ENCODE data around the gene RTTN.
"Not testable (repeated sequence)": the region's sequence is repeated elsewhere in the genome, so short reads cannot be mapped to it uniquely, and the experiment has no call there.

The RTTN gene

DNA sequence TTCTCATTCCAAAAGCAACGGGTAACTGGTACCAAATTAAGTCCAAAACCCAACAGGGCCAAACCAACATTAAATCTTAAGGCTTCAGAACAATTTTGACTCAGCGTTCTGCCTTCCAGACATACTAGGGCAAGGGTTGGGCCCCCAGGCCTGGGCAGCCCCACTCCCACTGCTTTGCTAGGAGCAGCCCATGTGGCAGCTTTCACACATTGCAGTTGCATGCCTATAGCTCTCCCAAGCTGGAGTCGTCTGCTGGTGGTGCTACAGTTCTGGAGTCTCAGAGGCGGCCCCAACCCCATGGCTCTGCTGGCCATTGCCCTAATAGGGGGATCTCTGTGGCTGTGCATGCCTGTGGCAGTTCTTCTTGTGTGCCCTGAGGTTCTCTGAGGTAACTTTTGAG, 220.2 kb downstream of the RTTN start:
- Histone ChIP-seq H3K36me3 (ENCODE audit: control insufficient read depth, insufficient read depth, low read length) (no peaks in the 10 kb centered on the region), H3K4me3 (ENCODE audit: extremely low read depth, insufficient read depth, low read length, poor library complexity, severe bottlenecking) (no peak overlapping the region), H3K4me1 (ENCODE audit: control insufficient read depth, insufficient read depth, low read length, poor library complexity, severe bottlenecking) (no peaks in the 10 kb centered on the region), H3K9me3 (ENCODE audit: control insufficient read depth, low read length) (no peaks in the 10 kb centered on the region), H3K27ac (ENCODE audit: low read depth, low read length, severe bottlenecking) (no peak overlapping the region)
- WGBS, 2 experiments (ENCODE audit: insufficient coverage in 2 of 2): 74 to 100% methylated on average over 3 of the region's 4 CpGs

DNA sequence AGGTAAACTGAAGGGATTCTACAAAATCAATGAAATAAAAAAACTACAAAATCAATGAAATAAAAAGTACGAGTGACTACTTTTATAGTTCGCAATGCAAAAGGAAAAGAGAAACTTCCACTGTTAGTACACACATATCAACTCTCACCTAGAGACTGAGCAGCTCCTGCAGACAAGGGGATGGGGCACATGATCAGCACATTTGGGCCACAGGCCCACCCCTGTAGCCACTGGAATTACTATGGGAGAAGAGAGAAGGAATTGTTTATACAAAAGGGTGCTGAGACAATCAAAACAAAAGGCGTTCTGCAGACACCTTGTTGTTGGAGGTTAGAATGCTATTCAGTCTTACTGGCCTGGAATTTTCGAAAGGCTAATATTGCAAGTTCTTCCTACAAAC, 223.1 kb downstream of the RTTN start:
- Histone ChIP-seq H3K36me3 (ENCODE audit: control insufficient read depth, insufficient read depth, low read length) (no peaks in the 10 kb centered on the region), H3K4me1 (ENCODE audit: control insufficient read depth, insufficient read depth, low read length, poor library complexity, severe bottlenecking) (no peaks in the 10 kb centered on the region), H3K4me3 (ENCODE audit: extremely low read depth, insufficient read depth, low read length, poor library complexity, severe bottlenecking) (no peak overlapping the region), H3K9me3 (ENCODE audit: control insufficient read depth, low read length) (no peaks in the 10 kb centered on the region), H3K27ac (ENCODE audit: low read depth, low read length, severe bottlenecking) (no peak overlapping the region)
- 93 to 100% methylated on average over 3 to 4 of the region's 4 CpGs for WGBS, 2 experiments (ENCODE audit: insufficient coverage in 2 of 2)

DNA sequence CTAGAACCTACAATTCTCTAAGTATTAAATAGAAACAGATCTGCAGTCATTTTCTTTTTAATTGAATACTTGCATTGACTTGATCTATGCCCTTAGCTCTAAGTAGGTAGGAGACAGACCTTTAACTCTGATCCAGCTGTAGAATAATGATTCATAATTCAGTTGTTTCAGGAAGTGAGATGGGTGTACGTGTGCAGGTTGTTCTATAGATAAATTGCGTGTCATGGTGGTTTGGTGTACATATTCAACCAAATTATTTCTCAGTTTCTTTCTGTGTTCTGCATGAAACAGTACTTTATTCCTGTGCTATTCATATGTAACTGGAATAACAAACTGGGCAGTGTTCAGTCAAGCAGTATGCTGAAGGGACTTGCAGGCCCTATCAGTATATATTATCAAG, 223.5 kb downstream of the RTTN start:
- Histone ChIP-seq H3K27ac (ENCODE audit: low read depth, low read length, severe bottlenecking) (no peak overlapping the region), H3K4me3 (ENCODE audit: extremely low read depth, insufficient read depth, low read length, poor library complexity, severe bottlenecking) (no peak overlapping the region), H3K36me3 (ENCODE audit: control insufficient read depth, insufficient read depth, low read length) (no peaks in the 10 kb centered on the region), H3K9me3 (ENCODE audit: control insufficient read depth, low read length) (peaks cover under 1% of the 10 kb centered on the region), H3K4me1 (ENCODE audit: control insufficient read depth, insufficient read depth, low read length, poor library complexity, severe bottlenecking) (no peaks in the 10 kb centered on the region)
- no CpG with 5 or more reads among the region's 2 CpGs for WGBS, 2 experiments (ENCODE audit: insufficient coverage in 2 of 2)

DNA sequence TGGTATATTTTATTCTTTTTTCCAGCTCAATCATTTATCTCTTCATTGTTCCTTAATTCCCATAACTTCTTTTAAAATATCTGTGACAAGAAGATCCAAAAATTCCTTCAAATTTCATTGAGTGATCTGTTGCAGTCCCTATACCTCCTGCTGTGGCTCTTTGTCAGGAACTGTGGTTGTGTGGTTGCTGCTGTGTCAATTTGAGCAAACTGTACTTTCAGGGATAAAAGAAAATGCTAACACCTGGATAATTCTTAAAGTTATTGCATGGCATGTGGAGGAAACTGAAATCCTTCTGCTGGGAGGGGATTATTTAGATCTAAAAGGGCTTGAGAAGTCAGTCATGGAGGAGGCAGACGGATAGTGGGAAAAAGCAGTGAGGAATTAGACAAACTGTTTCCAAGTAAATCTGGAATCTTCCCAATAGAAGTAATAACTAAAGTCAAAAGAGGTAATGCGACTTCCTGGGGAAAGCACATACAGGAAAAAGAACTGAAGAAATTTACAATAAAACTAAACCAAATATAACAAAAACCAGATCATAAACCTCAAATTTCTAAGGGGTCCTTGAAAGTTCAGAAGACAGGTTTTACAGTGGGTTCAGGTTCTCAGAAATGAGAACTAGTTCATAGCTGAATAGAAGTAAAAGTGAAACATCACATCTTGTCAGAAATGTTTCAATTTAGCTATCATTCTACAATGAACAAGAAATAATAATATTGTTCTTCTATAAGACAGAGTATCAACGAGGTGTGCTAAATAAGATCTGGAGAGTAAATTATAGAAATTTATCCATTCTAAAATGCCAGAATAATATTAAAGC, 224.3 kb downstream of the RTTN start:
- no CpG with 5 or more reads among the region's 3 CpGs for whole genome bisulfite sequencing, 2 experiments (ENCODE audit: insufficient coverage in 2 of 2)
- Histone ChIP-seq H3K9me3 (ENCODE audit: control insufficient read depth, low read length) (peaks cover 5% of the 10 kb centered on the region), H3K4me1 (ENCODE audit: control insufficient read depth, insufficient read depth, low read length, poor library complexity, severe bottlenecking) (no peaks in the 10 kb centered on the region)

DNA sequence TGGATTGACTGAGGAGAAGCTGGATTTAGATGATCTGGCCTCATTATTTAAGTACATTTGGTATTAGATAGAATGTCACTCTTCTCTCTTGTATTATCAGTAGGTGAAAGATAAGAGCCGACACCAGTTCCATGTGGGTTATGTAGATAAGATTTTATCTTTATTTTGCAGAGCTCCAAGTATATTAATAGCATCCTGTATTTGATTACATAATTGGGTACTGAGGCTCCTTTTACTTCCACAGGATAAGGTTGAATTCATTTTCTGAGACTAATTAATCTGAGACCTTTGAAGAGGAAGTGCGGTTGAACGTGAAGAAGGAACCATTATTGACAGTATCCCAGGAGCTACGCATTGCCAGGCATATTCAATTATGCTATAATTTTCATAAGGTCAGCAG, 225.0 kb downstream of the RTTN start:
- Histone ChIP-seq H3K27ac (ENCODE audit: low read depth, low read length, severe bottlenecking) (no peak overlapping the region), H3K4me3 (ENCODE audit: extremely low read depth, insufficient read depth, low read length, poor library complexity, severe bottlenecking) (no peak overlapping the region), H3K4me1 (ENCODE audit: control insufficient read depth, insufficient read depth, low read length, poor library complexity, severe bottlenecking) (no peaks in the 10 kb centered on the region), H3K36me3 (ENCODE audit: control insufficient read depth, insufficient read depth, low read length) (no peaks in the 10 kb centered on the region), H3K9me3 (ENCODE audit: control insufficient read depth, low read length) (peaks cover 5% of the 10 kb centered on the region)
- WGBS, 2 experiments (ENCODE audit: insufficient coverage in 2 of 2): 81 to 100% methylated on average over 2 to 3 of the region's 4 CpGs

More for the DNA sequence above, 224.3 kb downstream of the RTTN start:
- no peak overlapping the region for H3K27ac ChIP-seq (ENCODE audit: low read depth, low read length, severe bottlenecking)
- H3K36me3 ChIP-seq (ENCODE audit: control insufficient read depth, insufficient read depth, low read length): no peaks in the 10 kb centered on the region
- H3K4me3 ChIP-seq (ENCODE audit: extremely low read depth, insufficient read depth, low read length, poor library complexity, severe bottlenecking): no peak overlapping the region

DNA sequence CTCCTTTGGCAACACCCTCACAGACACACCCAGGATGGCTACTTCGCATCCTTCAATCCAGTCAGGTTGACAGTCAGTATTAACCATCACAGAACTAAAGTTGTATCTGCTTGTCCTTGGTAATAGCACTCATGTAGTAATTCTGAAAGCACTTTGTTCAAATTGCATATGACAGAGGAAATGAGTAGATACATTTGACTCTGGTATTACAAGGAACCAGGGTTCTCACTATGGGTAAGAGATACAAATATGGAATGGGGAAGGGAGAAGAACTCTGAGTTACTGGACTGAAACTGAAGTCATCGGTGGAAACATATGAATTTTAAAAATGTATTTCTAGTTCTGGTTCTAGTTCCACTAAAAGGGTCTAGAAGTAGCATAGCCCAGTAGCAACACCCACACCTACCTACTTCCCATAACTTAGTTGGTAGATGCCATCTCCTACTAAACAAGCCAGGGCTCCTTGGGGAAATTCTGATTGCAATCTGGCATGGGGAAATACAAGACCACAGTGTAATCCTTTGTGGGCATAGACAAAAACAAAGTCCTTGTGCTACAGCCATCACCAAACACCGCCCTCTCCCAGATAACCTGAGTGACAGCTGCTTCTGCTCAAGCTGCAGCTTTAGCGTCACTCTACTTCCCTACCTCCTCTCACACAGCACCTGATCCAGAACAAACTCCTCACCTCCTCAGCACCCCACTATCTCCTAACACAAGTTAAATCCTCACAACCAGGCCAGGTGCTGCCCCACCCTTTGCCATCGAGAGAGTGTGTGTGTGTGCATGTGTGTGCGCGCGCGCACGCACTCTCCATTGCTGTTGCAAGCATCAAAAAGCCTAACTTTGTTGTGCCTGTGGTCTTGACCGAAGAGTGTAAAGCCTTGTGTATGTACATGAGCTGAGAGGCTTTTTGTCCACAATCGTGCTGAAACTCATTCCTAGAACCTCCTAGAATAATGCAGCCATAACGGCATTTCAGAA, 226.5 kb downstream of the RTTN start:
- Histone ChIP-seq H3K9me3 (ENCODE audit: control insufficient read depth, low read length) (peaks cover 5% of the 10 kb centered on the region), H3K4me3 (ENCODE audit: extremely low read depth, insufficient read depth, low read length, poor library complexity, severe bottlenecking) (no peak overlapping the region), H3K4me1 (ENCODE audit: control insufficient read depth, insufficient read depth, low read length, poor library complexity, severe bottlenecking) (no peaks in the 10 kb centered on the region), H3K36me3 (ENCODE audit: control insufficient read depth, insufficient read depth, low read length) (no peaks in the 10 kb centered on the region), H3K27ac (ENCODE audit: low read depth, low read length, severe bottlenecking) (no peak overlapping the region)
- 75 to 99% methylated on average over 4 to 9 of the region's 13 CpGs for WGBS, 2 experiments (ENCODE audit: insufficient coverage in 2 of 2)

DNA sequence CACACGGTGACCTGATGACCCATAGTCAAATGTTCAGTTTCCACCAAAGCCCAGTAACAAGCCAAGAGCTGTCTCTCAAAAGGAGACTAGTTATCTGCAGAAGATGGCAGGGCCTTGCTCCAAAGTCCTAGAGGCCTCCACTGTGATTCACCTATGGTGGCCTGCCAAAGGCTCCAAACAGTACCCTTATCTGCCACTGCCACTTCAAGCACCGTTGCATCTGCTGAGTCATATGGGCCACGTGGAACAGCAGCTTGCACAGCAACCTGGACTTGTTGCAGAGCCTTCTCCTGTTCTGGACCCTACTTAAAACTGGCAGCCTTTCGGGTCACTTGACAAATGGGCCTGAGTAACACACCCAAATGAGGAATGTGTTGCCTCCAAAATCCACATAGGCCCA, 230.2 kb downstream of the RTTN start:
- not testable (repeated sequence) for H3K4me3 ChIP-seq (ENCODE audit: extremely low read depth, insufficient read depth, low read length, poor library complexity, severe bottlenecking); H3K9me3 ChIP-seq (ENCODE audit: control insufficient read depth, low read length); H3K27ac ChIP-seq (ENCODE audit: low read depth, low read length, severe bottlenecking); H3K36me3 ChIP-seq (ENCODE audit: control insufficient read depth, insufficient read depth, low read length); H3K4me1 ChIP-seq (ENCODE audit: control insufficient read depth, insufficient read depth, low read length, poor library complexity, severe bottlenecking)
- WGBS, 2 experiments (ENCODE audit: insufficient coverage in 2 of 2): 90% methylated on average over 3 to 4 of the region's 4 CpGs

DNA sequence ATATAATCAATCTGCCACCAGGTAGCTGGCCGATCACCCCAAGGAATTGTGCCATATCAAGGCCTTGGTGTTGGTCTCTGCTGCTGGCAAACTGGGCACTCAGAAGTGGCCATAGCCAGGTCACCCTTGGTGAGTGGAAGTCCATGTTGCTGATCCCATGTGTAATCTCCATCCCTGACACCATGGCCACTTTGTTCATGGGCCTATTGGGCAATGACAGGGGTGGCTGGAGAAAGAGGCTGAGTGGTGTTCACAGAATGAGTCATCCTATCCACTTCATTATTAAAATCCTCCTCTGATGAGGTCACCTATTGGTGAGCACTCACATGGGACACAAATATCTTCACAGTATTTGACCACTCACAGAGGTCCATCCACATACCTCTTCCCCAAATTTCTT, 231.1 kb downstream of the RTTN start:
- Histone ChIP-seq H3K9me3 (ENCODE audit: control insufficient read depth, low read length) (peaks cover 5% of the 10 kb centered on the region), H3K4me3 (ENCODE audit: extremely low read depth, insufficient read depth, low read length, poor library complexity, severe bottlenecking) (no peak overlapping the region), H3K27ac (ENCODE audit: low read depth, low read length, severe bottlenecking) (no peak overlapping the region), H3K36me3 (ENCODE audit: control insufficient read depth, insufficient read depth, low read length) (no peaks in the 10 kb centered on the region), H3K4me1 (ENCODE audit: control insufficient read depth, insufficient read depth, low read length, poor library complexity, severe bottlenecking) (no peaks in the 10 kb centered on the region)
- 78 to 100% methylated on average over 1 of the region's 1 CpG for WGBS, 2 experiments (ENCODE audit: insufficient coverage in 2 of 2)

DNA sequence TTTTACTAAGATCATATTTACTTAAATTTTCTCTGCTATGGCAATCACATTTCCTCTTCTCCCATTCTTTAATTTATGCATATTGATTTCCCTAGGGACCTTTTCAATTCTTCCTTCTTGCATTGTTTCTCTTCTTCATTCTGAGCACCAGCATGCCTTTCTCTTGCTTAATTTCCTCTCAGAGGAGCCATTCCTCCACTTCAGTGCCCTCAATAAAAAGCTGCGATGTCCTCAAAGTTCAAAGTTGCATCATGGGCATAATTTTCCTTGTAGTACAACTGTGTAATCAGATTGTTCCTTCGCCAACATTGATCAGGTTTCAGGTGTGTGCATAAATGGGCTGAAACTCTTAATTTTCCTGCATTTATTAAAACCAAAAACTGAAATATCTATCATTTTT, 236.0 kb downstream of the RTTN start:
- no peak overlapping the region for H3K27ac ChIP-seq (ENCODE audit: low read depth, low read length, severe bottlenecking)
- no peaks in the 10 kb centered on the region for H3K9me3 ChIP-seq (ENCODE audit: control insufficient read depth, low read length)
- WGBS, 2 experiments (ENCODE audit: insufficient coverage in 2 of 2): 100% methylated on average over 2 of the region's 2 CpGs; no CpG with 5 or more reads in 1 of the 2 experiments
- no peaks in the 10 kb centered on the region for H3K4me1 ChIP-seq (ENCODE audit: control insufficient read depth, insufficient read depth, low read length, poor library complexity, severe bottlenecking)
- no peak overlapping the region for H3K4me3 ChIP-seq (ENCODE audit: extremely low read depth, insufficient read depth, low read length, poor library complexity, severe bottlenecking)
- H3K36me3 ChIP-seq (ENCODE audit: control insufficient read depth, insufficient read depth, low read length): no peaks in the 10 kb centered on the region

DNA sequence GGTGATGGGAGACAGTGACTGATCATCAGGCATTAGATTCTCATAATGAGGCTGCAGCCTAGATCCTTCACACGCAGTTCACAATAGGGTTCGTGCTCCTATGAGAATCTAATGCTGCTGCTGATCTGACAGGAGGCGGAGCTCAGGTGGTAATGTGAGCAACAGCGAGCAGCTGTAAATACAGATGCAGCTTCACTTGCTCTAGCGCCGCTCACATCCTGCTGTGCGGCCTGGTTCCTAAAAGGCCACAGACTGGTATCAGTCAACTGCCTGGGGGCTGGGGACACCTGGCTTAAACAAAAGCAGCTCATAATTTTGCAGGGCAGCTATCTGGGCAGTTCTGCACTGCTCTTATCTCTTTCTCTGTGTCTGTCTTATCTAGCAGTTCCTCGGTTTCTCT, 237.4 kb downstream of the RTTN start:
- H3K4me1 ChIP-seq (ENCODE audit: control insufficient read depth, insufficient read depth, low read length, poor library complexity, severe bottlenecking): no peaks in the 10 kb centered on the region
- no peaks in the 10 kb centered on the region for H3K9me3 ChIP-seq (ENCODE audit: control insufficient read depth, low read length)
- no peak overlapping the region for H3K4me3 ChIP-seq (ENCODE audit: extremely low read depth, insufficient read depth, low read length, poor library complexity, severe bottlenecking)
- WGBS, 2 experiments (ENCODE audit: insufficient coverage in 2 of 2): 84 to 88% methylated on average over 6 to 7 of the region's 8 CpGs
- no peaks in the 10 kb centered on the region for H3K36me3 ChIP-seq (ENCODE audit: control insufficient read depth, insufficient read depth, low read length)
- H3K27ac ChIP-seq (ENCODE audit: low read depth, low read length, severe bottlenecking): no peak overlapping the region
